ENCODE measurements around the gene IER2.
"Not testable (repeated sequence)": the region's sequence is repeated elsewhere in the genome, so short reads cannot be mapped to it uniquely, and the experiment has no call there.

Gene IER2

GRCh38 chr19:13155472-13156359 lies 5.5 kb downstream of the IER2 start:
- peak; percentile 54 for DNase-seq
- in situ Hi-C loops (cut with HindIII; ENCODE audit: low pct_ligation_motif_present, low pct_unique_long_range_greater_than_20kb, low sequenced_read_pairs), result no loop called here

- no peak for DNase-seq
- in situ Hi-C loops (cut with HindIII; ENCODE audit: low pct_ligation_motif_present, low pct_unique_long_range_greater_than_20kb, low sequenced_read_pairs), result no loop called here
Observed at GRCh38 chr19:13159713-13160112, 9.5 kb downstream of the IER2 start.

- in situ Hi-C loops (cut with HindIII; ENCODE audit: low pct_ligation_motif_present, low pct_unique_long_range_greater_than_20kb, low sequenced_read_pairs), result no loop called here
- no peak for DNase-seq
Observed at GRCh38 chr19:13160557-13160956, 10.3 kb downstream of the IER2 start.

GRCh38 chr19:13162724-13163608 lies 12.8 kb downstream of the IER2 start:
- peak; percentile 97 for DNase-seq
- in situ Hi-C loops (cut with HindIII; ENCODE audit: low pct_ligation_motif_present, low pct_unique_long_range_greater_than_20kb, low sequenced_read_pairs), result no loop called here

GRCh38 chr19:13163609-13164342 lies 13.6 kb downstream of the IER2 start:
- in situ Hi-C loops (cut with HindIII; ENCODE audit: low pct_ligation_motif_present, low pct_unique_long_range_greater_than_20kb, low sequenced_read_pairs), result no loop called here
- peak; percentile 79 for DNase-seq

- in situ Hi-C loops (cut with HindIII; ENCODE audit: low pct_ligation_motif_present, low pct_unique_long_range_greater_than_20kb, low sequenced_read_pairs), result no loop called here
- peak; percentile 33 for DNase-seq
Observed at GRCh38 chr19:13164343-13165161, 14.3 kb downstream of the IER2 start.

- no peak for DNase-seq
- in situ Hi-C loops (cut with HindIII; ENCODE audit: low pct_ligation_motif_present, low pct_unique_long_range_greater_than_20kb, low sequenced_read_pairs), result no loop called here
Observed at GRCh38 chr19:13165162-13165997, 15.2 kb downstream of the IER2 start.

GRCh38 chr19:13166151-13166550 lies 15.9 kb downstream of the IER2 start:
- in situ Hi-C loops (cut with HindIII; ENCODE audit: low pct_ligation_motif_present, low pct_unique_long_range_greater_than_20kb, low sequenced_read_pairs); DNase-seq: not testable (repeated sequence)

- peak; percentile 28 for DNase-seq
- in situ Hi-C loops (cut with HindIII; ENCODE audit: low pct_ligation_motif_present, low pct_unique_long_range_greater_than_20kb, low sequenced_read_pairs), result no loop called here
Observed at GRCh38 chr19:13169769-13170168, 19.6 kb downstream of the IER2 start.

- in situ Hi-C loops (cut with HindIII; ENCODE audit: low pct_ligation_motif_present, low pct_unique_long_range_greater_than_20kb, low sequenced_read_pairs), result no loop called here
- DNase-seq, result no peak
Observed at GRCh38 chr19:13171146-13171545, 20.9 kb downstream of the IER2 start.

- peak; percentile 91 for DNase-seq
- in situ Hi-C loops (cut with HindIII; ENCODE audit: low pct_ligation_motif_present, low pct_unique_long_range_greater_than_20kb, low sequenced_read_pairs), result no loop called here
Observed at GRCh38 chr19:13172346-13173138, 22.3 kb downstream of the IER2 start.

- DNase-seq, result no peak
- in situ Hi-C loops (cut with HindIII; ENCODE audit: low pct_ligation_motif_present, low pct_unique_long_range_greater_than_20kb, low sequenced_read_pairs), result no loop called here
Observed at GRCh38 chr19:13173139-13173737, 23.0 kb downstream of the IER2 start.

- peak; percentile 60 for DNase-seq
- in situ Hi-C loops (cut with HindIII; ENCODE audit: low pct_ligation_motif_present, low pct_unique_long_range_greater_than_20kb, low sequenced_read_pairs), result no loop called here
Observed at GRCh38 chr19:13176345-13176744, 26.1 kb downstream of the IER2 start.

GRCh38 chr19:13177584-13177983 lies 27.4 kb downstream of the IER2 start:
- DNase-seq; in situ Hi-C loops (cut with HindIII; ENCODE audit: low pct_ligation_motif_present, low pct_unique_long_range_greater_than_20kb, low sequenced_read_pairs): not testable (repeated sequence)

- in situ Hi-C loops (cut with HindIII; ENCODE audit: low pct_ligation_motif_present, low pct_unique_long_range_greater_than_20kb, low sequenced_read_pairs); DNase-seq: not testable (repeated sequence)
Observed at GRCh38 chr19:13178291-13178690, 28.1 kb downstream of the IER2 start.

- DNase-seq, result no peak
- in situ Hi-C loops (cut with HindIII; ENCODE audit: low pct_ligation_motif_present, low pct_unique_long_range_greater_than_20kb, low sequenced_read_pairs), result no loop called here
Observed at GRCh38 chr19:13181747-13182388, 31.7 kb downstream of the IER2 start.
